ENCODE results near the gene TTLL8. TPM values are rescaled to one million over a fixed set of nuclear protein-coding genes. Genes with fewer than 3 reads are reported as not detected.

The TTLL8 gene
- total and polyA plus RNA-seq, 2 of the 8 experiments (the other 6 are each of a cell fraction or from before 2014, with no cell fraction given) = not detected

GRCh38 chr22:50056214-50056972, 1.7 kb downstream of the TTLL8 start (continued):
- TF ChIP-seq NRF1 (IDR thresholded peaks at IDR 0.05; ENCODE audit: low read depth, low read length) (no peak), SIX5 (IDR thresholded peaks at IDR 0.05; ENCODE audit: low read depth, low read length) (no peak), HDAC2 (IDR thresholded peaks at IDR 0.05; ENCODE audit: borderline replicate concordance in 1 of 2, low read depth in 2 of 2, low read length in 2 of 2) (no peak), TCF12 (IDR thresholded peaks at IDR 0.05; ENCODE audit: low read depth, low read length) (no peak), CHD1 (IDR thresholded peaks at IDR 0.05; ENCODE audit: low read depth, low read length) (no peak), ATF3 (IDR thresholded peaks at IDR 0.05; ENCODE audit: insufficient read depth, low read depth, low read length) (no peak), CREB1 (IDR thresholded peaks at IDR 0.05) (no peak), TBP (IDR thresholded peaks at IDR 0.05; ENCODE audit: low read depth, low read length) (no peak)

Measured in H1 (cell line).